ENCODE measurements around the gene TMUB2.
"Not testable (repeated sequence)": the region's sequence is repeated elsewhere in the genome, so short reads cannot be mapped to it uniquely, and the experiment has no call there.

DNA sequence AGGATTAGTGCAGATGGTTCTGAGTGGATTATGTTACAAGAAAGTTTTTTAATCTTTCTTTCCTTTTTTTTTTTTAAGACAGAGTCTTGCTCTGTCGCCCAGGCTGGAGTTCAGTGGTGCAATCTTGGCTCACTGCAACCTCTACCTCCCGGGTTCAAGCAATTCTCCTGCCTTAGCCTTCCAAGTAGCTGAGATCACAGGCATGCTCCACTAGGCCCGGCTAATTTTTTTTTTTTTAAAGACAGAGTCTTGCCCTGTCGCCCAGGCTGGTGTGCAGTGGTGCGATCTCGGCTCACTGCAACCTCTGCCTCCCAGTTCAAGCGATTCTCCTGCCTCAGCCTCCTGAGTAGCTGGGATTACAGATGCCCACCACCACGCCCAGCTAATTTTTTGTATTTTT, 42.9 kb upstream of the TMUB2 start:
- TF ChIP-seq, protein P1, sequence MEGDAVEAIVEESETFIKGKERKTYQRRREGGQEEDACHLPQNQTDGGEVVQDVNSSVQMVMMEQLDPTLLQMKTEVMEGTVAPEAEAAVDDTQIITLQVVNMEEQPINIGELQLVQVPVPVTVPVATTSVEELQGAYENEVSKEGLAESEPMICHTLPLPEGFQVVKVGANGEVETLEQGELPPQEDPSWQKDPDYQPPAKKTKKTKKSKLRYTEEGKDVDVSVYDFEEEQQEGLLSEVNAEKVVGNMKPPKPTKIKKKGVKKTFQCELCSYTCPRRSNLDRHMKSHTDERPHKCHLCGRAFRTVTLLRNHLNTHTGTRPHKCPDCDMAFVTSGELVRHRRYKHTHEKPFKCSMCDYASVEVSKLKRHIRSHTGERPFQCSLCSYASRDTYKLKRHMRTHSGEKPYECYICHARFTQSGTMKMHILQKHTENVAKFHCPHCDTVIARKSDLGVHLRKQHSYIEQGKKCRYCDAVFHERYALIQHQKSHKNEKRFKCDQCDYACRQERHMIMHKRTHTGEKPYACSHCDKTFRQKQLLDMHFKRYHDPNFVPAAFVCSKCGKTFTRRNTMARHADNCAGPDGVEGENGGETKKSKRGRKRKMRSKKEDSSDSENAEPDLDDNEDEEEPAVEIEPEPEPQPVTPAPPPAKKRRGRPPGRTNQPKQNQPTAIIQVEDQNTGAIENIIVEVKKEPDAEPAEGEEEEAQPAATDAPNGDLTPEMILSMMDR (IDR thresholded peaks at IDR 0.05) = not testable (repeated sequence)
- TF ChIP-seq, protein P2, sequence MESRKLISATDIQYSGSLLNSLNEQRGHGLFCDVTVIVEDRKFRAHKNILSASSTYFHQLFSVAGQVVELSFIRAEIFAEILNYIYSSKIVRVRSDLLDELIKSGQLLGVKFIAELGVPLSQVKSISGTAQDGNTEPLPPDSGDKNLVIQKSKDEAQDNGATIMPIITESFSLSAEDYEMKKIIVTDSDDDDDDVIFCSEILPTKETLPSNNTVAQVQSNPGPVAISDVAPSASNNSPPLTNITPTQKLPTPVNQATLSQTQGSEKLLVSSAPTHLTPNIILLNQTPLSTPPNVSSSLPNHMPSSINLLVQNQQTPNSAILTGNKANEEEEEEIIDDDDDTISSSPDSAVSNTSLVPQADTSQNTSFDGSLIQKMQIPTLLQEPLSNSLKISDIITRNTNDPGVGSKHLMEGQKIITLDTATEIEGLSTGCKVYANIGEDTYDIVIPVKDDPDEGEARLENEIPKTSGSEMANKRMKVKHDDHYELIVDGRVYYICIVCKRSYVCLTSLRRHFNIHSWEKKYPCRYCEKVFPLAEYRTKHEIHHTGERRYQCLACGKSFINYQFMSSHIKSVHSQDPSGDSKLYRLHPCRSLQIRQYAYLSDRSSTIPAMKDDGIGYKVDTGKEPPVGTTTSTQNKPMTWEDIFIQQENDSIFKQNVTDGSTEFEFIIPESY (IDR thresholded peaks at IDR 0.05; ENCODE audit: borderline replicate concordance, low read depth) = not testable (repeated sequence)
- TF ChIP-seq RAD21 (IDR thresholded peaks at IDR 0.05; ENCODE audit: low read length); TEAD4 (IDR thresholded peaks at IDR 0.05; ENCODE audit: borderline replicate concordance, insufficient read depth); POLR2AphosphoS5 (IDR thresholded peaks at IDR 0.05; ENCODE audit: low read depth, low read length); SIN3A (IDR thresholded peaks at IDR 0.05; ENCODE audit: borderline replicate concordance, low read depth, low read length); YY1 (IDR thresholded peaks at IDR 0.05; ENCODE audit: low read depth); TAF1 (IDR thresholded peaks at IDR 0.05; ENCODE audit: borderline replicate concordance, low read depth, low read length); FOSL2 (IDR thresholded peaks at IDR 0.05; ENCODE audit: borderline replicate concordance, low read depth); NFIC (IDR thresholded peaks at IDR 0.05; ENCODE audit: borderline replicate concordance); GABPA (IDR thresholded peaks at IDR 0.05; ENCODE audit: low read depth): not testable (repeated sequence)
- TF ChIP-seq, protein P3, sequence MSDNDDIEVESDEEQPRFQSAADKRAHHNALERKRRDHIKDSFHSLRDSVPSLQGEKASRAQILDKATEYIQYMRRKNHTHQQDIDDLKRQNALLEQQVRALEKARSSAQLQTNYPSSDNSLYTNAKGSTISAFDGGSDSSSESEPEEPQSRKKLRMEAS (IDR thresholded peaks at IDR 0.05; ENCODE audit: low read depth) = not testable (repeated sequence)
- TF ChIP-seq, protein P4, sequence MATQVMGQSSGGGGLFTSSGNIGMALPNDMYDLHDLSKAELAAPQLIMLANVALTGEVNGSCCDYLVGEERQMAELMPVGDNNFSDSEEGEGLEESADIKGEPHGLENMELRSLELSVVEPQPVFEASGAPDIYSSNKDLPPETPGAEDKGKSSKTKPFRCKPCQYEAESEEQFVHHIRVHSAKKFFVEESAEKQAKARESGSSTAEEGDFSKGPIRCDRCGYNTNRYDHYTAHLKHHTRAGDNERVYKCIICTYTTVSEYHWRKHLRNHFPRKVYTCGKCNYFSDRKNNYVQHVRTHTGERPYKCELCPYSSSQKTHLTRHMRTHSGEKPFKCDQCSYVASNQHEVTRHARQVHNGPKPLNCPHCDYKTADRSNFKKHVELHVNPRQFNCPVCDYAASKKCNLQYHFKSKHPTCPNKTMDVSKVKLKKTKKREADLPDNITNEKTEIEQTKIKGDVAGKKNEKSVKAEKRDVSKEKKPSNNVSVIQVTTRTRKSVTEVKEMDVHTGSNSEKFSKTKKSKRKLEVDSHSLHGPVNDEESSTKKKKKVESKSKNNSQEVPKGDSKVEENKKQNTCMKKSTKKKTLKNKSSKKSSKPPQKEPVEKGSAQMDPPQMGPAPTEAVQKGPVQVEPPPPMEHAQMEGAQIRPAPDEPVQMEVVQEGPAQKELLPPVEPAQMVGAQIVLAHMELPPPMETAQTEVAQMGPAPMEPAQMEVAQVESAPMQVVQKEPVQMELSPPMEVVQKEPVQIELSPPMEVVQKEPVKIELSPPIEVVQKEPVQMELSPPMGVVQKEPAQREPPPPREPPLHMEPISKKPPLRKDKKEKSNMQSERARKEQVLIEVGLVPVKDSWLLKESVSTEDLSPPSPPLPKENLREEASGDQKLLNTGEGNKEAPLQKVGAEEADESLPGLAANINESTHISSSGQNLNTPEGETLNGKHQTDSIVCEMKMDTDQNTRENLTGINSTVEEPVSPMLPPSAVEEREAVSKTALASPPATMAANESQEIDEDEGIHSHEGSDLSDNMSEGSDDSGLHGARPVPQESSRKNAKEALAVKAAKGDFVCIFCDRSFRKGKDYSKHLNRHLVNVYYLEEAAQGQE (IDR thresholded peaks at IDR 0.05; ENCODE audit: low read depth, low read length) = not testable (repeated sequence)
